Liver (tissue), 9 donors: Measurements from ENCODE around the gene TARDBP. TPM values are rescaled to one million over a fixed set of nuclear protein-coding genes. Genes with fewer than 3 reads are reported as not detected.

Source experiments
- DNase-seq: peaks from one replicate; pipeline ENCODE4 v3.0.0-alpha.2; 2017; ENCODE audit warnings: low spot score
- H3K27ac ChIP-seq, 2 donors: one replicate each; pipeline ENCODE4 v1.7.0; 2013; ENCODE audit warnings: inconsistent platforms in 2 of 2, low read length in 2 of 2, control low read depth in 1 of 2, low read depth in 1 of 2, mild to moderate bottlenecking in 1 of 2
- H3K27me3 ChIP-seq, 4 donors: one replicate each; pipeline versions ENCODE4 v1.6.1 to v1.7.0; 2013; ENCODE audit warnings: low read length in 3 of 4, inconsistent platforms in 1 of 4, mild to moderate bottlenecking in 1 of 4, moderate library complexity in 1 of 4; ENCODE audit not compliant: control insufficient read depth in 4 of 4, insufficient read depth in 4 of 4
- H3K36me3 ChIP-seq, 4 donors: one replicate each; pipeline versions ENCODE4 v1.6.1 to v1.7.0; 2013; ENCODE audit warnings: low read length in 3 of 4, mild to moderate bottlenecking in 3 of 4, low read depth in 1 of 4, moderate library complexity in 1 of 4; ENCODE audit not compliant: control insufficient read depth in 4 of 4, insufficient read depth in 3 of 4
- H3K4me1 ChIP-seq, 4 donors: one replicate each; pipeline versions ENCODE4 v1.6.1 to v1.7.0; 2013; ENCODE audit warnings: low read length in 3 of 4, mild to moderate bottlenecking in 3 of 4, moderate library complexity in 1 of 4; ENCODE audit not compliant: control insufficient read depth in 4 of 4, insufficient read depth in 4 of 4
- H3K4me3 ChIP-seq, 3 donors: one replicate each; pipeline versions ENCODE4 v1.6.1 to v1.7.0; 2013; ENCODE audit warnings: low read length in 3 of 3, control low read depth in 1 of 3, low read depth in 1 of 3, mild to moderate bottlenecking in 1 of 3
- H3K9ac ChIP-seq, 2 donors: one replicate each; pipeline ENCODE4 v1.7.0; 2013; ENCODE audit warnings: low read length in 2 of 2, mild to moderate bottlenecking in 2 of 2, moderate library complexity in 2 of 2, control low read depth in 1 of 2, low read depth in 1 of 2
- H3K9me3 ChIP-seq, 4 donors: one replicate each; pipeline versions ENCODE4 v1.6.1 to v1.7.0; 2013; ENCODE audit warnings: low read length in 3 of 4; ENCODE audit not compliant: control insufficient read depth in 4 of 4
- CTCF ChIP-seq: fragments of 150-350 bp; IDR thresholded peaks from 2 replicates; pipeline ENCODE4 v1.5.1; 2017; ENCODE audit warnings: improper control_type of control experiment, low read depth, low read length; ENCODE audit not compliant: missing input control
- EGR1 ChIP-seq, 2 donors: IDR thresholded peaks; 2 replicates each; pipeline ENCODE4 v1.6.1; 2016 to 2018; ENCODE audit warnings: antibody characterized with exemption in 2 of 2, low read depth in 2 of 2
- FOXA1 ChIP-seq: IDR thresholded peaks from 2 replicates; pipeline ENCODE4 v1.6.1; 2016; ENCODE audit warnings: antibody characterized with exemption
- FOXA2 ChIP-seq: IDR thresholded peaks from 2 replicates; pipeline ENCODE4 v1.6.1; 2016; ENCODE audit warnings: antibody characterized with exemption
- GABPA ChIP-seq, 2 donors: IDR thresholded peaks in 1 of 2; conservative IDR thresholded peaks in 1 of 2; 2 replicates each; pipeline ENCODE4 v1.6.1; 2016; ENCODE audit warnings: antibody characterized with exemption in 2 of 2, mild to moderate bottlenecking in 1 of 2, moderate library complexity in 1 of 2
- HNF4A ChIP-seq, 2 donors: conservative IDR thresholded peaks; 2 replicates each; pipeline ENCODE4 v1.6.1; 2016; ENCODE audit warnings: antibody characterized with exemption in 2 of 2, mild to moderate bottlenecking in 2 of 2
- HNF4G ChIP-seq: IDR thresholded peaks from 2 replicates; pipeline ENCODE4 v1.6.1; 2016; ENCODE audit warnings: antibody characterized with exemption
- JUND ChIP-seq, 2 donors: IDR thresholded peaks; 2 replicates each; pipeline ENCODE4 v1.6.1; 2016; ENCODE audit warnings: antibody characterized with exemption in 2 of 2
- MAX ChIP-seq: IDR thresholded peaks from 2 replicates; pipeline ENCODE4 v1.6.1; 2016; ENCODE audit warnings: antibody characterized with exemption
- NR2F2 ChIP-seq: IDR thresholded peaks from 2 replicates; pipeline ENCODE4 v1.6.1; 2016; ENCODE audit warnings: antibody characterized with exemption
- RAD21 ChIP-seq, 2 donors: IDR thresholded peaks; 2 replicates each; pipeline ENCODE4 v1.6.1; 2016; ENCODE audit warnings: antibody characterized with exemption in 2 of 2, mild to moderate bottlenecking in 2 of 2
- REST ChIP-seq: IDR thresholded peaks from 2 replicates; pipeline ENCODE4 v1.6.1; 2016; ENCODE audit warnings: antibody characterized with exemption, mild to moderate bottlenecking
- SP1 ChIP-seq: IDR thresholded peaks from 2 replicates; pipeline ENCODE4 v1.6.1; 2018; ENCODE audit warnings: antibody characterized with exemption, mild to moderate bottlenecking
- TAF1 ChIP-seq: conservative IDR thresholded peaks from 2 replicates; pipeline ENCODE4 v1.6.1; 2016; ENCODE audit warnings: antibody characterized with exemption, mild to moderate bottlenecking
- YY1 ChIP-seq: IDR thresholded peaks from 2 replicates; pipeline ENCODE4 v1.6.1; 2016; ENCODE audit warnings: antibody characterized with exemption, mild to moderate bottlenecking
- WGBS: extraction: QIAGEN DNeasy Blood & Tissue Kit; methylation state at CpG from one replicate; pipeline ENCODE4 v1.1.7; 2013; 5-methylcytosine and 5-hydroxymethylcytosine counted together
- polyA plus RNA-seq, 2 donors: library from polyadenylated mRNA; stranded (reverse) in 1 of 2; unstranded in 1 of 2; fragments of 200-250 nt in 1 of 2; fragments of >200 nt in 1 of 2; fragmentation: Nextera tagmentation in 1 of 2; extraction: Ambion mirVana in 1 of 2; gene quantifications; one replicate each; pipeline versions ENCODE4 v1.2.1 to v1.2.3, GENCODE V29; 2013 to 2015
- total RNA-seq, 2 donors: library from RNA; depleted of rRNA; stranded (reverse); fragments of >200 nt; gene quantifications; one replicate each; pipeline ENCODE4 v1.2.3, GENCODE V29; 2014
- TF ChIP-seq, protein P1 (sequence below): IDR thresholded peaks from 2 replicates; pipeline ENCODE4 v1.6.1; 2016; ENCODE audit warnings: antibody characterized with exemption
- TF ChIP-seq, protein P2 (sequence below): IDR thresholded peaks from 2 replicates; pipeline ENCODE4 v1.6.1; 2016; ENCODE audit warnings: antibody characterized with exemption
- donor health status: healthy.
- donor health status: healthy.
- donor health status: healthy.
- donor health status: healthy.
- donor health status: healthy.

TARDBP gene
- total and polyA plus RNA-seq, 4 donors: 44.4 to 87.6 (median 79.2) TPM

GRCh38 chr1:10969267-10969970 lies 43.0 kb upstream of the TARDBP start (continued):
- TF ChIP-seq, protein P1, sequence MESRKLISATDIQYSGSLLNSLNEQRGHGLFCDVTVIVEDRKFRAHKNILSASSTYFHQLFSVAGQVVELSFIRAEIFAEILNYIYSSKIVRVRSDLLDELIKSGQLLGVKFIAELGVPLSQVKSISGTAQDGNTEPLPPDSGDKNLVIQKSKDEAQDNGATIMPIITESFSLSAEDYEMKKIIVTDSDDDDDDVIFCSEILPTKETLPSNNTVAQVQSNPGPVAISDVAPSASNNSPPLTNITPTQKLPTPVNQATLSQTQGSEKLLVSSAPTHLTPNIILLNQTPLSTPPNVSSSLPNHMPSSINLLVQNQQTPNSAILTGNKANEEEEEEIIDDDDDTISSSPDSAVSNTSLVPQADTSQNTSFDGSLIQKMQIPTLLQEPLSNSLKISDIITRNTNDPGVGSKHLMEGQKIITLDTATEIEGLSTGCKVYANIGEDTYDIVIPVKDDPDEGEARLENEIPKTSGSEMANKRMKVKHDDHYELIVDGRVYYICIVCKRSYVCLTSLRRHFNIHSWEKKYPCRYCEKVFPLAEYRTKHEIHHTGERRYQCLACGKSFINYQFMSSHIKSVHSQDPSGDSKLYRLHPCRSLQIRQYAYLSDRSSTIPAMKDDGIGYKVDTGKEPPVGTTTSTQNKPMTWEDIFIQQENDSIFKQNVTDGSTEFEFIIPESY: no peak
- TF ChIP-seq SP1: no peak

GRCh38 chr1:10969971-10970332 lies 42.5 kb upstream of the TARDBP start:
- WGBS: 80% methylated on average over 2 of the region's 2 CpGs
- Histone ChIP-seq H3K36me3 (no peaks in the 10 kb centered on the region), H3K27me3 (no peaks in the 10 kb centered on the region), H3K9me3 (no peaks in the 10 kb centered on the region), H3K4me1 (peaks cover 0 to 8% (median 3%) of the 10 kb centered on the region in 4 donors), H3K4me3 (no peak overlapping the region), H3K9ac (no peak overlapping the region), H3K27ac (no peak overlapping the region)
- TF ChIP-seq MAX: no peak
- TF ChIP-seq REST: no peak
- no peak for TF ChIP-seq JUND (IDR thresholded peaks at IDR 0.05)
- TF ChIP-seq, protein P1: no peak
- no peak for TF ChIP-seq SP1
- TF ChIP-seq, protein P2, sequence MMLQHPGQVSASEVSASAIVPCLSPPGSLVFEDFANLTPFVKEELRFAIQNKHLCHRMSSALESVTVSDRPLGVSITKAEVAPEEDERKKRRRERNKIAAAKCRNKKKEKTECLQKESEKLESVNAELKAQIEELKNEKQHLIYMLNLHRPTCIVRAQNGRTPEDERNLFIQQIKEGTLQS: no peak
- TF ChIP-seq HNF4A (conservative IDR thresholded peaks at IDR 0.05): no peak
- TF ChIP-seq HNF4G: no peak
- no peak for TF ChIP-seq TAF1
- TF ChIP-seq FOXA2: no peak
- no peak for TF ChIP-seq YY1
- no peak for DNase-seq

DNA sequence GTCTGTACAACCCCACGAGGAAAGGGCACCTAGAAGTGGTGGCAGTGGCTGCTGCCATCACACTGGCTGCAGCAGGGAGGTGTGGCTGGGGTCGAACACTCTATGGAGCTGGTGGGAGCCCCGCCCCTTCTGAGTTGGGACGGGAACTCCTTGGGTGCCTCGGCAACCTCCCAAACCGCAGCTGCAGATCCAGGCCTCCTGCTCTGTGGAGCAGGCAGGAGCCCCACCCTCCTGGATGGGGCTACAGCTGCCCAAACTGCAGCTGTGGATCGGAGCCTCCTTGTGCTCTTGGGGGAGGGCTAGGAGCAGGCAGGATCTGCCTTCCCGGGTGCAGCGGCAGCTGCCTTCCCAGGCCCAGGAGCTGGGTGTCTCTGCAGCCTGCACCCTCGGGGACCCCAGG lies 38.9 kb upstream of the TARDBP start:
- DNase-seq: no peak
- H3K9ac ChIP-seq: no peak overlapping the region
- no peaks in the 10 kb centered on the region for H3K36me3 ChIP-seq
- H3K9me3 ChIP-seq: no peaks in the 10 kb centered on the region
- H3K27ac ChIP-seq: no peak overlapping the region
- no peak overlapping the region for H3K4me3 ChIP-seq
- 68% methylated on average over 10 of the region's 10 CpGs for WGBS
- no peaks in the 10 kb centered on the region for H3K27me3 ChIP-seq
- H3K4me1 ChIP-seq: peaks cover 0 to under 1% (median 0%) of the 10 kb centered on the region in 4 donors
- TF ChIP-seq EGR1 (IDR thresholded peaks at IDR 0.05; ENCODE audit: low read depth in 2 of 2): no peak
- no peak for TF ChIP-seq RAD21 (IDR thresholded peaks at IDR 0.05)
- TF ChIP-seq SP1: no peak
- TF ChIP-seq GABPA (IDR thresholded peaks at IDR 0.05 in 1 of 2, conservative IDR thresholded peaks at IDR 0.05 in 1 of 2): no peak
- no peak for TF ChIP-seq NR2F2
- no peak for TF ChIP-seq FOXA1
- no peak for TF ChIP-seq CTCF
- no peak for TF ChIP-seq JUND (IDR thresholded peaks at IDR 0.05)
- no peak for TF ChIP-seq TAF1
